Right lobe of liver (tissue), 4 donors: ENCODE data around the gene CCHCR1.

ENCODE experiments used
- CTCF ChIP-seq, 4 donors: fragments of 200-600 bp in 3 of 4; fragments of 450-650 bp in 1 of 4; IDR thresholded peaks; one replicate each; pipeline versions ENCODE4 v1.5.1 to v1.8.0; 2016 to 2022; ENCODE audit warnings: antibody characterized with exemption in 4 of 4, mild to moderate bottlenecking in 2 of 4
- POLR2A ChIP-seq: fragments of 450-650 bp; IDR thresholded peaks from one replicate; pipeline ENCODE4 v1.6.1; 2017; ENCODE audit warnings: antibody characterized with exemption, mild to moderate bottlenecking
- donor health status: DM: no; HTN: no; CAD: no.
- donor health status: DM: no; HTN: no; CAD: no.
- donor health status: DM: no; HTN: yes; CAD: no.

GRCh38 chr6:31107052-31107451, 50.5 kb downstream of the CCHCR1 start:
- TF ChIP-seq CTCF (IDR thresholded peaks at IDR 0.05) (no peak), POLR2A (no peak)
